ENCODE measurements around the gene NRXN3. TPM values are rescaled to one million over a fixed set of nuclear protein-coding genes. Genes with fewer than 3 reads are reported as not detected.

The NRXN3 gene
- total RNA-seq, 1 donor from 2014 or later, result 19.8 TPM

DNA sequence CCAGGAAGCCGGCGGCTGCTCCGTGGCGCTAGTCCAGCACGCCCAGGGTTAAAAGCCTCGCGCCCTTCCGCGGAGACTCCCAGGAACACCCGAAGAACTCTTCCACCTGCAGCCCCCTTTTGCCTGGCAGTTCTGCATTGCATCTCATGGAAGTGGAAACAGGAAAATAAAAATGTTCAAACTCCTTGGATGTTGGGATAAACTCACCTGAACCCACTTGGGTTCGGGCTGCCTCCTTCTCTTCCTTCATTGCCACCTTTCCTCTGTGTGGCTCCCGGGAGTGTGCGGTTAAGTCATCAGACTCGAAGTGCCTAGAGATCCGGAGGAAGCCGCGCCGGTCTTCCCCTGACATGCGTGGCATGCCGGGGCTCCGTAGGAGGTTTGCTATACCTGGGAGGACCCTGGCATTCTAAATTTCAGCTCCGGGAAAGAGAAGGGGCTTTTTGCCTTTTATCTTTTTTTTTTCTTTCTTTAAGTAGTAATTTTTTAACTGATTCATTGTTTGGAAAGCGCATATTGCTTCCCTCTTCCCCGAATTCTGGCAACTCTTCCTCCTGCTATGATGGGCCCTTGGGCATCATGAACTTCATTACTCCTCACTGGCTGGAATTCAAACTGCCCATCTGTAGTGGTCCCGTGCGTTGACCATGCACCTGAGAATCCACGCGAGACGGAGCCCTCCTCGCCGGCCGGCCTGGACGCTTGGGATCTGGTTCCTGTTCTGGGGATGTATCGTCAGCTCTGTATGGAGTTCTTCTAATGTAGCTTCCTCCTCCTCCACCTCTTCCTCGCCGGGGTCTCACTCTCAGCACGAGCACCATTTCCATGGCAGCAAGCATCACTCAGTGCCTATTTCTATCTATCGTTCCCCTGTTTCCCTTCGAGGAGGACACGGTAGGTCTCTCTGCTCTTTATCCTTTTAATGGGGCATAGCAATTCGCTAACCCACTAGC, 1109.7 kb downstream of the NRXN3 start:
- Mint-ChIP-seq H3K36me3 (peaks cover 4% of the 10 kb centered on the region), H3K4me1 (ENCODE audit: unreplicated experiment) (peaks cover 44% of the 10 kb centered on the region), H3K9me3 (no peaks in the 10 kb centered on the region), H3K27me3 (peaks cover 69% of the 10 kb centered on the region), H3K4me3 (peak overlapping the region; percentile 99), H3K27ac (peak overlapping the region; percentile 87)
- DNase-seq (ENCODE audit: extremely low spot score, unreplicated experiment), result no peak
- TF ChIP-seq, protein P1, sequence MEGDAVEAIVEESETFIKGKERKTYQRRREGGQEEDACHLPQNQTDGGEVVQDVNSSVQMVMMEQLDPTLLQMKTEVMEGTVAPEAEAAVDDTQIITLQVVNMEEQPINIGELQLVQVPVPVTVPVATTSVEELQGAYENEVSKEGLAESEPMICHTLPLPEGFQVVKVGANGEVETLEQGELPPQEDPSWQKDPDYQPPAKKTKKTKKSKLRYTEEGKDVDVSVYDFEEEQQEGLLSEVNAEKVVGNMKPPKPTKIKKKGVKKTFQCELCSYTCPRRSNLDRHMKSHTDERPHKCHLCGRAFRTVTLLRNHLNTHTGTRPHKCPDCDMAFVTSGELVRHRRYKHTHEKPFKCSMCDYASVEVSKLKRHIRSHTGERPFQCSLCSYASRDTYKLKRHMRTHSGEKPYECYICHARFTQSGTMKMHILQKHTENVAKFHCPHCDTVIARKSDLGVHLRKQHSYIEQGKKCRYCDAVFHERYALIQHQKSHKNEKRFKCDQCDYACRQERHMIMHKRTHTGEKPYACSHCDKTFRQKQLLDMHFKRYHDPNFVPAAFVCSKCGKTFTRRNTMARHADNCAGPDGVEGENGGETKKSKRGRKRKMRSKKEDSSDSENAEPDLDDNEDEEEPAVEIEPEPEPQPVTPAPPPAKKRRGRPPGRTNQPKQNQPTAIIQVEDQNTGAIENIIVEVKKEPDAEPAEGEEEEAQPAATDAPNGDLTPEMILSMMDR (conservative IDR thresholded peaks at IDR 0.05), result no peak

- H3K27me3 Mint-ChIP-seq, result peaks cover 55% of the 10 kb centered on the region
- no peak for DNase-seq (ENCODE audit: extremely low spot score, unreplicated experiment)
- H3K4me3 Mint-ChIP-seq, result peak overlapping the region; percentile 99
- H3K4me1 Mint-ChIP-seq (ENCODE audit: unreplicated experiment), result peaks cover 54% of the 10 kb centered on the region
- no peak overlapping the region for H3K27ac Mint-ChIP-seq
- TF ChIP-seq, protein P1 (conservative IDR thresholded peaks at IDR 0.05), result no peak
- no peaks in the 10 kb centered on the region for H3K9me3 Mint-ChIP-seq
- H3K36me3 Mint-ChIP-seq, result peaks cover 4% of the 10 kb centered on the region
These were observed 1111.3 kb downstream of the NRXN3 start for GRCh38 chr14:79281244-79282152.

- H3K4me3 Mint-ChIP-seq, result peak overlapping the region; percentile 26
- H3K27ac Mint-ChIP-seq, result no peak overlapping the region
- DNase-seq (ENCODE audit: extremely low spot score, unreplicated experiment), result no peak
- peaks cover 24% of the 10 kb centered on the region for H3K27me3 Mint-ChIP-seq
- peaks cover 48% of the 10 kb centered on the region for H3K4me1 Mint-ChIP-seq (ENCODE audit: unreplicated experiment)
- TF ChIP-seq, protein P1 (conservative IDR thresholded peaks at IDR 0.05), result no peak
- H3K36me3 Mint-ChIP-seq, result peaks cover 4% of the 10 kb centered on the region
- no peaks in the 10 kb centered on the region for H3K9me3 Mint-ChIP-seq
These were observed 1114.4 kb downstream of the NRXN3 start for GRCh38 chr14:79284621-79285020.

DNA sequence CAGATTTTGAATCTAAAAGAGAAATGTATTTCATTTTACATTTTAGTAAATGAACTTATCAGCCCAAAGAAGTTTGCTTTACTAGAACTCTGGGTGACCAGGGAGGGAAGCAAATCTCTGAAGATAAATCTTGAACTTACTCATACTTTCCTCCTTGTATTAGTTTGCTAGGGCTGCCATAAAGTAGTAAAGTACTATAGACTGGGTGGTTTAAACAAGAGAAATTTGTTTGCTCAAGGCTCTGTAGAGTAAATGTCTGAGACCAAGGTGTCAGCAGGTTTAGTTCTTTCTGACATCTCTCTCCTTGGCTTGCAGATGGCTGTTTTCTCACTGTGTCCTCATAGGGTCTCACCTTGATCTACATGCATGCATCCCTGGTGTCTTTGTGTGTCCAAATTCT, 1115.1 kb downstream of the NRXN3 start:
- Mint-ChIP-seq H3K27me3 (peaks cover 18% of the 10 kb centered on the region), H3K9me3 (no peaks in the 10 kb centered on the region), H3K27ac (no peak overlapping the region), H3K4me1 (ENCODE audit: unreplicated experiment) (peaks cover 50% of the 10 kb centered on the region), H3K36me3 (peaks cover 9% of the 10 kb centered on the region), H3K4me3 (peak overlapping the region; percentile 33)
- no peak for DNase-seq (ENCODE audit: extremely low spot score, unreplicated experiment)
- TF ChIP-seq, protein P1 (conservative IDR thresholded peaks at IDR 0.05), result no peak

DNA sequence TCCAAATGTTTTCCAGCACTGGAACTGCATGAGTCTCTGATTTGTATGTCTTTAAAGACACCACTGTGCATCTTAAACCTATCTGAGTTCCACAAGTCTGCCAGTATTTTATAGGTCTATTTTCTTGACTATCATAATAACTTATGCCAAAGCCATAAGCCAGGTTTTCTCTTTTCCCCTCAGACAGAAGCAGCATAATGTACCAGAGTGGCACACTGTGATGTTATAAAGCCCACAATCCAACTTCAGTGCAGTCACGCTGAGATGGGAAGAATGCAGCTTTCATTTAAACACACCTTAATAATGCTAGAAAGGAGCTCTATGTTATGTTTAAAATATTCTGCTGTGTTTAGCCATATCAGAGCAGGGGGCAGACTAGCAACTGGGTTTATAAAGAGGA, 1117.8 kb downstream of the NRXN3 start:
- TF ChIP-seq, protein P1 (conservative IDR thresholded peaks at IDR 0.05), result no peak
- Mint-ChIP-seq H3K27me3 (peaks cover 3% of the 10 kb centered on the region), H3K27ac (no peak overlapping the region), H3K9me3 (no peaks in the 10 kb centered on the region), H3K4me1 (ENCODE audit: unreplicated experiment) (peaks cover 26% of the 10 kb centered on the region), H3K36me3 (peaks cover 14% of the 10 kb centered on the region), H3K4me3 (no peak overlapping the region)
- DNase-seq (ENCODE audit: extremely low spot score, unreplicated experiment), result no peak
